ENCODE measurements around the gene GALK1. TPM values are rescaled to one million over a fixed set of nuclear protein-coding genes. Genes with fewer than 3 reads are reported as not detected.

Gene GALK1
- total and polyA plus RNA-seq, 2 of the 13 experiments (the other 11 are each of a cell fraction or from before 2014, with no cell fraction given), result 59.9 to 93.6 TPM

DNA sequence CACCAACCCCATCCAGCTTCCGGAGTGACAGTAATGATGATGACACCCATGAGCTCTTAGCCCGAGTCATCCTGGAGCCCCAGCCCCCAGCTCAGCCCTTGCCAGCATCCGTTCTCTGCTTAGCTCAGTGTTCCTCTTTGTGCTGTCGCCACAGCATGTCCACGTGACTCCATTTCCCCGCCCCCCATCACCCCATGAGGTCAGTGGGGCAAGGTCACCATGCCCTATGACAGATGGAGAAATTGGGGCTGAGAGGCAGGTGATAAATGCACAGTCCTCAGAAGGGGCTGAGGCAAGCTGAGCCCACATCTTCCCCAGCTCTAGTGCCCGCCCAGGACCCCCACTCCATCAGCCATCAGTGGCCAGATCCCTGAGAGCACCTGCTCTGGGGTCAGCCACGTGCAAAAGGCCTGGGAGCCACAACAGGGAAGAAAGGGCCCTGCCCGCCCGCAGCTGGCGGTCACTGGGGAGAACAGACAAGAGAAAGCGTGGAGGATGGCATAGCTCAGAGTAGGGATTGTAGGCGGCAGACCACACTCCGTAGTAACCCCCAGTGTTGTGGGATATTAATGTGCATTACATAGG is 26.7 kb downstream of the GALK1 start (continued):
- TF ChIP-seq, protein P1, sequence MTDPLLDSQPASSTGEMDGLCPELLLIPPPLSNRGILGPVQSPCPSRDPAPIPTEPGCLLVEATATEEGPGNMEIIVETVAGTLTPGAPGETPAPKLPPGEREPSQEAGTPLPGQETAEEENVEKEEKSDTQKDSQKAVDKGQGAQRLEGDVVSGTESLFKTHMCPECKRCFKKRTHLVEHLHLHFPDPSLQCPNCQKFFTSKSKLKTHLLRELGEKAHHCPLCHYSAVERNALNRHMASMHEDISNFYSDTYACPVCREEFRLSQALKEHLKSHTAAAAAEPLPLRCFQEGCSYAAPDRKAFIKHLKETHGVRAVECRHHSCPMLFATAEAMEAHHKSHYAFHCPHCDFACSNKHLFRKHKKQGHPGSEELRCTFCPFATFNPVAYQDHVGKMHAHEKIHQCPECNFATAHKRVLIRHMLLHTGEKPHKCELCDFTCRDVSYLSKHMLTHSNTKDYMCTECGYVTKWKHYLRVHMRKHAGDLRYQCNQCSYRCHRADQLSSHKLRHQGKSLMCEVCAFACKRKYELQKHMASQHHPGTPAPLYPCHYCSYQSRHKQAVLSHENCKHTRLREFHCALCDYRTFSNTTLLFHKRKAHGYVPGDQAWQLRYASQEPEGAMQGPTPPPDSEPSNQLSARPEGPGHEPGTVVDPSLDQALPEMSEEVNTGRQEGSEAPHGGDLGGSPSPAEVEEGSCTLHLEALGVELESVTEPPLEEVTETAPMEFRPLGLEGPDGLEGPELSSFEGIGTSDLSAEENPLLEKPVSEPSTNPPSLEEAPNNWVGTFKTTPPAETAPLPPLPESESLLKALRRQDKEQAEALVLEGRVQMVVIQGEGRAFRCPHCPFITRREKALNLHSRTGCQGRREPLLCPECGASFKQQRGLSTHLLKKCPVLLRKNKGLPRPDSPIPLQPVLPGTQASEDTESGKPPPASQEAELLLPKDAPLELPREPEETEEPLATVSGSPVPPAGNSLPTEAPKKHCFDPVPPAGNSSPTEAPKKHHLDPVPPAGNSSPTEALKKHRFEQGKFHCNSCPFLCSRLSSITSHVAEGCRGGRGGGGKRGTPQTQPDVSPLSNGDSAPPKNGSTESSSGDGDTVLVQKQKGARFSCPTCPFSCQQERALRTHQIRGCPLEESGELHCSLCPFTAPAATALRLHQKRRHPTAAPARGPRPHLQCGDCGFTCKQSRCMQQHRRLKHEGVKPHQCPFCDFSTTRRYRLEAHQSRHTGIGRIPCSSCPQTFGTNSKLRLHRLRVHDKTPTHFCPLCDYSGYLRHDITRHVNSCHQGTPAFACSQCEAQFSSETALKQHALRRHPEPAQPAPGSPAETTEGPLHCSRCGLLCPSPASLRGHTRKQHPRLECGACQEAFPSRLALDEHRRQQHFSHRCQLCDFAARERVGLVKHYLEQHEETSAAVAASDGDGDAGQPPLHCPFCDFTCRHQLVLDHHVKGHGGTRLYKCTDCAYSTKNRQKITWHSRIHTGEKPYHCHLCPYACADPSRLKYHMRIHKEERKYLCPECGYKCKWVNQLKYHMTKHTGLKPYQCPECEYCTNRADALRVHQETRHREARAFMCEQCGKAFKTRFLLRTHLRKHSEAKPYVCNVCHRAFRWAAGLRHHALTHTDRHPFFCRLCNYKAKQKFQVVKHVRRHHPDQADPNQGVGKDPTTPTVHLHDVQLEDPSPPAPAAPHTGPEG (CRISPR knock-in tag; IDR thresholded peaks at IDR 0.05), result no peak
- TF ChIP-seq, protein P2, sequence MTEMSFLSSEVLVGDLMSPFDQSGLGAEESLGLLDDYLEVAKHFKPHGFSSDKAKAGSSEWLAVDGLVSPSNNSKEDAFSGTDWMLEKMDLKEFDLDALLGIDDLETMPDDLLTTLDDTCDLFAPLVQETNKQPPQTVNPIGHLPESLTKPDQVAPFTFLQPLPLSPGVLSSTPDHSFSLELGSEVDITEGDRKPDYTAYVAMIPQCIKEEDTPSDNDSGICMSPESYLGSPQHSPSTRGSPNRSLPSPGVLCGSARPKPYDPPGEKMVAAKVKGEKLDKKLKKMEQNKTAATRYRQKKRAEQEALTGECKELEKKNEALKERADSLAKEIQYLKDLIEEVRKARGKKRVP (CRISPR knock-in tag; IDR thresholded peaks at IDR 0.05), result peak in 1 of 2 experiments; percentile 59; a peak in 1 of 4 replicates
- no peak for TF ChIP-seq U2AF2 (IDR thresholded peaks at IDR 0.05; ENCODE audit: low read depth, low read length)
- TF ChIP-seq ZNF350 (CRISPR knock-in tag; IDR thresholded peaks at IDR 0.05; ENCODE audit: borderline replicate concordance, low read depth), result peak; percentile 74; the same call in 1 of the 2 replicates
- TF ChIP-seq ZNF205 (CRISPR knock-in tag; IDR thresholded peaks at IDR 0.05), result no peak
- no peak for TF ChIP-seq ZNF816 (CRISPR knock-in tag; IDR thresholded peaks at IDR 0.05; ENCODE audit: borderline replicate concordance)
- TF ChIP-seq ZNF232 (CRISPR knock-in tag; IDR thresholded peaks at IDR 0.05; ENCODE audit: borderline replicate concordance), result no peak
- TF ChIP-seq SP140L (CRISPR knock-in tag; IDR thresholded peaks at IDR 0.05; ENCODE audit: borderline replicate concordance), result no peak
- no peak; the same call in 1 of the 2 replicates for TF ChIP-seq SALL1 (CRISPR knock-in tag; IDR thresholded peaks at IDR 0.05)
- no peak for TF ChIP-seq HOXD1 (CRISPR knock-in tag; IDR thresholded peaks at IDR 0.05)
- TF ChIP-seq, protein P3, sequence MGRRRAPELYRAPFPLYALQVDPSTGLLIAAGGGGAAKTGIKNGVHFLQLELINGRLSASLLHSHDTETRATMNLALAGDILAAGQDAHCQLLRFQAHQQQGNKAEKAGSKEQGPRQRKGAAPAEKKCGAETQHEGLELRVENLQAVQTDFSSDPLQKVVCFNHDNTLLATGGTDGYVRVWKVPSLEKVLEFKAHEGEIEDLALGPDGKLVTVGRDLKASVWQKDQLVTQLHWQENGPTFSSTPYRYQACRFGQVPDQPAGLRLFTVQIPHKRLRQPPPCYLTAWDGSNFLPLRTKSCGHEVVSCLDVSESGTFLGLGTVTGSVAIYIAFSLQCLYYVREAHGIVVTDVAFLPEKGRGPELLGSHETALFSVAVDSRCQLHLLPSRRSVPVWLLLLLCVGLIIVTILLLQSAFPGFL (CRISPR knock-in tag; IDR thresholded peaks at IDR 0.05), result no peak
- TF ChIP-seq, protein P4, sequence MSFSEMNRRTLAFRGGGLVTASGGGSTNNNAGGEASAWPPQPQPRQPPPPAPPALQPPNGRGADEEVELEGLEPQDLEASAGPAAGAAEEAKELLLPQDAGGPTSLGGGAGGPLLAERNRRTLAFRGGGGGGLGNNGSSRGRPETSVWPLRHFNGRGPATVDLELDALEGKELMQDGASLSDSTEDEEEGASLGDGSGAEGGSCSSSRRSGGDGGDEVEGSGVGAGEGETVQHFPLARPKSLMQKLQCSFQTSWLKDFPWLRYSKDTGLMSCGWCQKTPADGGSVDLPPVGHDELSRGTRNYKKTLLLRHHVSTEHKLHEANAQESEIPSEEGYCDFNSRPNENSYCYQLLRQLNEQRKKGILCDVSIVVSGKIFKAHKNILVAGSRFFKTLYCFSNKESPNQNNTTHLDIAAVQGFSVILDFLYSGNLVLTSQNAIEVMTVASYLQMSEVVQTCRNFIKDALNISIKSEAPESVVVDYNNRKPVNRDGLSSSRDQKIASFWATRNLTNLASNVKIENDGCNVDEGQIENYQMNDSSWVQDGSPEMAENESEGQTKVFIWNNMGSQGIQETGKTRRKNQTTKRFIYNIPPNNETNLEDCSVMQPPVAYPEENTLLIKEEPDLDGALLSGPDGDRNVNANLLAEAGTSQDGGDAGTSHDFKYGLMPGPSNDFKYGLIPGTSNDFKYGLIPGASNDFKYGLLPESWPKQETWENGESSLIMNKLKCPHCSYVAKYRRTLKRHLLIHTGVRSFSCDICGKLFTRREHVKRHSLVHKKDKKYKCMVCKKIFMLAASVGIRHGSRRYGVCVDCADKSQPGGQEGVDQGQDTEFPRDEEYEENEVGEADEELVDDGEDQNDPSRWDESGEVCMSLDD (CRISPR knock-in tag; IDR thresholded peaks at IDR 0.05; ENCODE audit: borderline replicate concordance), result no peak
- TF ChIP-seq ZBTB7B (CRISPR knock-in tag; IDR thresholded peaks at IDR 0.05), result no peak
- no peak for TF ChIP-seq ZNF777 (CRISPR knock-in tag; IDR thresholded peaks at IDR 0.05)
- TF ChIP-seq SRSF9 (IDR thresholded peaks at IDR 0.05; ENCODE audit: borderline replicate concordance, insufficient read depth, low read depth, low read length, poor library complexity, severe bottlenecking), result no peak
- no peak; the same call in 1 of the 2 replicates for TF ChIP-seq TBX3 (IDR thresholded peaks at IDR 0.05; ENCODE audit: borderline replicate concordance)

Measured in HepG2 (cell line).